GM19023 (cell line): ENCODE results near the gene TTBK1.
"Not testable (repeated sequence)": the region's sequence is repeated elsewhere in the genome, so short reads cannot be mapped to it uniquely, and the experiment has no call there.

Experiments
- ATAC-seq: cut with Tn5 transposase; IDR thresholded peaks from one replicate; pipeline ENCODE4 v1.9.1; 2021; ENCODE audit warnings: mild to moderate bottlenecking, moderate library complexity; ENCODE audit not compliant: unreplicated experiment

TTBK1 gene

GRCh38 chr6:43301081-43301870 lies 58.0 kb downstream of the TTBK1 start:
- no peak for ATAC-seq

DNA sequence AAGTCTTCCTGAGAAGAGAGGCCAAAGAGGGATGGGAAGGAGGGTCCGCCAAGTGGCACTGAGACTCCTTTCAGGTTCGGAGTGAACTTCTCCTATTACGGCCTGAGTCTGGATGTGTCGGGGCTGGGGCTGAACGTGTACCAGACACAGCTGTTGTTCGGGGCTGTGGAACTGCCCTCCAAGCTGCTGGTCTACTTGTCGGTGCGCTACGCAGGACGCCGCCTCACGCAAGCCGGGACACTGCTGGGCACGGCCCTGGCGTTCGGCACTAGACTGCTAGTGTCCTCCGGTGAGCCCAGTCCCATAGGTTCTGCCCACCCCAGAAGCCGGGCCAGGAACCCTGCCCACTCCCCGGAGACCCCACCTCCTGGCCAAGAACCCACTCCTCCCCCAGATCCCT lies 58.8 kb downstream of the TTBK1 start:
- no peak for ATAC-seq

GRCh38 chr6:43303006-43303405 lies 59.7 kb downstream of the TTBK1 start:
- not testable (repeated sequence) for ATAC-seq

- no peak for ATAC-seq
Observed at GRCh38 chr6:43303751-43304331, 60.6 kb downstream of the TTBK1 start.

- ATAC-seq, result no peak
Observed at GRCh38 chr6:43304361-43304760, 61.1 kb downstream of the TTBK1 start.

GRCh38 chr6:43304882-43305281 lies 61.6 kb downstream of the TTBK1 start:
- no peak for ATAC-seq

GRCh38 chr6:43306086-43306485 lies 62.8 kb downstream of the TTBK1 start:
- ATAC-seq, result no peak

DNA sequence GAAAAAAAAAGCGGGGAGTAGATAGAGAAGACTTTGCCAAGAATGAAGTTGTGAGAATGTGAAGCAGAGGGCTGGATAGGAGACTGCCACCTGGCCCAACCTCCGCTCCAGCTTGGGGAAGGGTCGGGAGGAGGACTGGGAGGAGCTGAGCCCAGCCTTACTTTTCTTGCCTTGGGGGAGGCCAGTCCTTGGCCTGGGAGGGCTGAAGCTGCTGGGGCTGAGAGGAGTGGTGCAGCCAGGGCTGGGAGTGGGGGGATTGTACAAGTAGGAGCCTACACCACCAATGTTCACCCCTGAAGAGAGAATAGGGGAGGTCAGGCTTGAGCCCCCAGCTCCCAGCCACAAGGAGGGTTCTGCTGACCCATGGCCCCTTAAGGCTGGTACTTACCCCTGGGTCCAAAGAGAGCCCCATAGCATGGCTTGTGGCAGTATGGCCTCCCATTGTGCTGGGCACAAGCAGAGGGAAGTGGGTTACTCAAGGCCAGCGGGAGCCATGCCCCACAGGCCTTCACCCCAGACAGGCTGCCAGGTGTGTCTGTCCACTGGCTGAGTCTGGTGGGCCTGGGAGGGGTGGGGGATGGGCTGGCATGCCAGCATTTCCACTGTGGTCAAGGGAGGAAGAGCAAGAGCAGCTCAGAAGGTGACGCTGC lies 64.3 kb downstream of the TTBK1 start:
- no peak for ATAC-seq

DNA sequence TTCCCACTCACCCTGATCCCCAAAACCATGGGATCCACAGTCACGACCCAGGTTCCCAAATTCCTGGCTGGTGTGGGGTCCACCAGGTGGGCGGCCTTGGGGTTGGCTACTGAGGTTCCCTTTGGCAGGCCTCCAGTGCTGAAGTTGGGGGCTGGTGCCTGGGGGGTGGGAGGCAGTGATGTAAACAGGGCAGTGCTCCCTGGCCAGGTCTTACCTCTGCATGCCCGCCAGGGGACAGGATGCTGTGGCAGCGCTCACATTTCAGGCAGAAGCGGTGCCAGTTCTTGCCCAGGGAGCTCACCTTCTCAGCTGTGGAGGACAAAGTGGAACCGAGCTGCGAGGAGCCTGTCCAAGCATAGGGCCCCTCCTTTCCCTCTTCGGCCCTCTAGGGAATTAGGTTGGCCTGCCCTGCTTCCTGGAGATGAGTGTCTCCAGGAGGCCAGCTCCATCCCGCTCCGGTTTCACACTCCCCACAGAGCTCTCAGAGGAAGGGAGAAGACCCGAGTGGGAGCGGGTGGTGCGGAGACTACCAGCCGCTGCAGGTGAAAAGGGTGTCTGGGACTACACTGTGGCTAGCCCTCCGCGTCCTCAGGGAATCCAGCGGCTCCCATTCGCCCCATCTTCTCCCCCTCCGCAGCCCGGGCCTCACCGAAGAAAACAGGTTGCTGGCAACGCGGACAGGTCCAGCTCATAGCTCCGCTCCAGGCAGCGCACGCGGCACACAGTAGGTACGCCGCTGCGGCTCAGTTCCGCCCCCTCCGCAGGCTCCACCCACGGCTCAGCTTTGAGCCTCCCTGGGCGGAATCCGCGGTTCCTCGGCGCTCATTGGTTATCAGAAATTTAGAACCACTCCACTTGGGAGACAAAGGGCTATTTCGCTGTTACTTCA lies 65.1 kb downstream of the TTBK1 start, which contains the start of gene CRIP3:
CRIP3 (minus strand) TSS at position 726 of the 889 bp plus-strand sequence; CDS start at position 692, 34 bp downstream.
- peak; percentile 65 for ATAC-seq

DNA sequence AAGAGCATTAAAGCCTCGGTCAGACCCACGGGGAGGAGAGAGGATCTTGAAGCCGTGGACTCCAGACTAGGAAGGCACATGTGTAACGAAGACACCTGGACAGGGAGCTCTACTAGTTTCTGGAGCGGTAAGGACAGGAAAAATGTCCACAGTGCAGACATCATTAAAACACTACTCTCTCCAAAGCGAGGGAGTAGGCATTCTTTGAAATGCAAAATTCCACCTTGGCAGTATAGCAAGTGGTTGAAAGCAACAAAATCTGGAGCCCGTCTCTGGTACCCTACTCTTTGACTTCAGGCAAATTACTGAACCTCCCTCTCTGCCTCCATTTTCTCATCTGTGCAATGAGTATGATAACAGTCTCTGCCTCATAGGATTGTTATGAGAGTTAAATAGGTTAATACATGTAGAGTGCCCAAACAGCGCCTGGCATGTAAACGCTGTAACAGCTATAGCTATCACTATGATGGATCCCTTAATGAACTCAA lies 65.8 kb downstream of the TTBK1 start:
- ATAC-seq, result no peak

- no peak for ATAC-seq
Observed at GRCh38 chr6:43310134-43310533, 66.9 kb downstream of the TTBK1 start.

- no peak for ATAC-seq
Observed at GRCh38 chr6:43310624-43311023, 67.3 kb downstream of the TTBK1 start.

DNA sequence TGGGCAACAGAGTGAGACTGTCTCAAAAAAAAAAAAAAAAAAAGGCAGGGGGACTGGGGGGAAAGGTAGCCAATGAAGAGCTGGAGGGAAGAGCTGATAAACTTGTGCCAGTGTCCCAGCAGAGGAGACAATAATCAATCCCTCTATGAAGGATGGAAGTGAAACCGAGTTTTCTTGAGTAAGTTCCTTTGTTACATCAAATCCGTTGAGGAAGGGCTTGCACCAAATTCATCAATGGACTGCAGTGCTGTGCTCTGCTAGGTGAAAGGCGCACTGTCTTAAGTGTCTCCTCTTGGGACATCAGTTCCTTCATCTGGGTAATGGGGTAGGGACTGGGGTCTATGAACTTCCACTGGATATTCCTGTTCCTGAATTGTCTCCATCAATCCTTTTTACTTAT lies 68.4 kb downstream of the TTBK1 start:
- ATAC-seq, result no peak

- ATAC-seq, result no peak
Observed at GRCh38 chr6:43313813-43314212, 70.5 kb downstream of the TTBK1 start.

- no peak for ATAC-seq
Observed at GRCh38 chr6:43318011-43318410, 74.7 kb downstream of the TTBK1 start.

GRCh38 chr6:43325876-43326275 lies 82.6 kb downstream of the TTBK1 start:
- no peak for ATAC-seq

DNA sequence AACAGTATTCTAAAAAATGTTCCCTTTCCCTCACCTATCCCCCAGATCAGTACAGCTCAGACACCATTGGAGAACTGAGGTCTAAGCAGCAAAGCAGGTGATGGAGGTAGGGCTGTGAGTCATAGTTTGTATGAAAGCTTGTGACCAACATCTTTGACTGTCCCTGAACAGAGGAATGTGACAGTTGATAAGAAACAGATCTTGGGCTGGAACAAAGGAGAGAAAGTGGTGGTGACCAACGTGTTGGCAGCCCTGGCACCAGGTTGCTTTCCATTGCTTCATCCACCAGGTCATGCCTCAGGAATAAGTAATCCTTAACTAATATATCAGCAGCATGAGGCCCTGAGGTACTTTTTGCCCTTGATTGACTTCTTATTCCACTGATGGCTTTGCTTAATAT lies 85.2 kb downstream of the TTBK1 start:
- no peak for ATAC-seq

- ATAC-seq, result no peak
Observed at GRCh38 chr6:43331470-43331869, 88.2 kb downstream of the TTBK1 start.

GRCh38 chr6:43331891-43332290 lies 88.6 kb downstream of the TTBK1 start:
- no peak for ATAC-seq

DNA sequence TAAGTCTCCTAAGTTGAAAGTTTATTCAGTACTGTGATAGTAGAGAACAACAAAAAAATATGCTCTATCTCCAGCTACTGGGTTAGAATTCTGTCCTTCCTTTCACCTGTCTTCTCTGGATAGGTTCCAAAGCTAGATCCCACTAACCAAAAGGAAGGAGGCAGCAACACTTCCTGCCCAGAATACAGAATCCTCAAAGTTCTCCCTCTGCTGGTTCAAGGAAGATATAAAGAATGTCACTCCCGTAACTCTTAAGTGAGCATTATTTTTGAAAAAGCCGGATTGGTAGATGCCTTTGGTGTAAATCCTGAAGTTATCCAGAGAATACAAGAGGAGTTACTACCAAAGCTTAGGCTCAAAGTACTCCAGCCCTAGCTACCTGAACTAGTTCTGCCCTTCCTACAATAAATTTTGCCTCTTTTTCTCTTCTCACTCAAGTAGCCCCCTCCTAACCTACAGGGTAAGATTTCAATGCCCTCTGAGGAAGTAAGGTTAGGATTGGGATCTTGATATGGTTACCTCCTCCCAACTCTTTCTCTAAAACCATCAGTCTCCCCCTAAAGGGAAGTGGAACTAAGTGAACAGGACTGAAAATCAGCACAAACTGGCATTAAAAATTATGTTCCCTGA lies 91.3 kb downstream of the TTBK1 start:
- ATAC-seq, result no peak
